Tibial nerve (tissue), 4 donors: ENCODE results near the gene TSG101. TPM values are rescaled to one million over a fixed set of nuclear protein-coding genes. Genes with fewer than 3 reads are reported as not detected.

Source experiments
- DNase-seq, 2 donors: peaks; one replicate each; pipeline ENCODE4 v3.0.0-alpha.2; 2019; ENCODE audit warnings: low spot score in 2 of 2
- H3K27ac ChIP-seq, 4 donors: fragments of 200-600 bp; sonication (generic) in 3 of 4; one replicate each; pipeline ENCODE4 v1.5.1; 2017 to 2019; ENCODE audit warnings: mild to moderate bottlenecking in 1 of 4
- H3K27me3 ChIP-seq, 2 donors: fragments of 200-600 bp; sonication (generic) in 1 of 2; one replicate each; pipeline versions ENCODE4 v1.5.1 to v1.6.0; 2017 to 2019
- H3K36me3 ChIP-seq, 3 donors: fragments of 200-600 bp; sonication (generic); one replicate each; pipeline ENCODE4 v1.5.1; 2018 to 2019
- H3K4me1 ChIP-seq, 4 donors: fragments of 200-600 bp; sonication (generic) in 3 of 4; one replicate each; pipeline ENCODE4 v1.5.1; 2017 to 2019
- H3K4me3 ChIP-seq, 4 donors: fragments of 200-600 bp; sonication (generic) in 3 of 4; one replicate each; pipeline ENCODE4 v1.5.1; 2017 to 2019; ENCODE audit warnings: mild to moderate bottlenecking in 1 of 4, moderate library complexity in 1 of 4
- H3K9me3 ChIP-seq, 4 donors: fragments of 200-600 bp; sonication (generic) in 3 of 4; one replicate each; pipeline ENCODE4 v1.5.1; 2017 to 2019
- EP300 ChIP-seq, 2 donors: sonication (generic); formaldehyde crosslinking; IDR thresholded peaks; one replicate each; pipeline ENCODE4 v1.6.1; 2017; ENCODE audit warnings: antibody characterized with exemption in 2 of 2, mild to moderate bottlenecking in 1 of 2
- POLR2A ChIP-seq, 2 donors: fragments of 450-650 bp; IDR thresholded peaks; one replicate each; pipeline ENCODE4 v1.6.1; 2017; ENCODE audit warnings: antibody characterized with exemption in 2 of 2, mild to moderate bottlenecking in 2 of 2, moderate library complexity in 2 of 2
- WGBS, 2 donors: methylation state at CpG; one replicate each; pipeline ENCODE4 v1.1.5; 2018; 5-methylcytosine and 5-hydroxymethylcytosine counted together
- total RNA-seq, 4 donors: library from RNA; depleted of rRNA; stranded (reverse); fragments of >200 nt; gene quantifications; one replicate each; pipeline ENCODE4 v1.1.0, GENCODE V29; 2016
- TF ChIP-seq, protein P1 (sequence below), 5 experiments: fragments of 200-600 bp in 3 of 5; fragments of 450-650 bp in 2 of 5; sonication (generic) in 3 of 5; IDR thresholded peaks; one replicate each; pipeline ENCODE4 v1.5.1; 2016 to 2019; ENCODE audit warnings: antibody characterized with exemption in 5 of 5, mild to moderate bottlenecking in 3 of 5, moderate library complexity in 2 of 5

The TSG101 gene
- total RNA-seq, 4 donors from 2014 or later: 83.3 to 104 (median 99.1) TPM

- Histone ChIP-seq H3K4me3 (no peak overlapping the region), H3K9me3 (no peaks in the 10 kb centered on the region), H3K27ac (no peak overlapping the region), H3K4me1 (no peaks in the 10 kb centered on the region), H3K36me3 (peaks cover 0 to 74% (median 8%) of the 10 kb centered on the region in 3 donors), H3K27me3 (no peaks in the 10 kb centered on the region)
- WGBS, 2 donors: 83 to 91% methylated on average over 2 of the region's 2 CpGs
- TF ChIP-seq EP300 (IDR thresholded peaks at IDR 0.05) (no peak), POLR2A (IDR thresholded peaks at IDR 0.05) (no peak)
- TF ChIP-seq, protein P1, sequence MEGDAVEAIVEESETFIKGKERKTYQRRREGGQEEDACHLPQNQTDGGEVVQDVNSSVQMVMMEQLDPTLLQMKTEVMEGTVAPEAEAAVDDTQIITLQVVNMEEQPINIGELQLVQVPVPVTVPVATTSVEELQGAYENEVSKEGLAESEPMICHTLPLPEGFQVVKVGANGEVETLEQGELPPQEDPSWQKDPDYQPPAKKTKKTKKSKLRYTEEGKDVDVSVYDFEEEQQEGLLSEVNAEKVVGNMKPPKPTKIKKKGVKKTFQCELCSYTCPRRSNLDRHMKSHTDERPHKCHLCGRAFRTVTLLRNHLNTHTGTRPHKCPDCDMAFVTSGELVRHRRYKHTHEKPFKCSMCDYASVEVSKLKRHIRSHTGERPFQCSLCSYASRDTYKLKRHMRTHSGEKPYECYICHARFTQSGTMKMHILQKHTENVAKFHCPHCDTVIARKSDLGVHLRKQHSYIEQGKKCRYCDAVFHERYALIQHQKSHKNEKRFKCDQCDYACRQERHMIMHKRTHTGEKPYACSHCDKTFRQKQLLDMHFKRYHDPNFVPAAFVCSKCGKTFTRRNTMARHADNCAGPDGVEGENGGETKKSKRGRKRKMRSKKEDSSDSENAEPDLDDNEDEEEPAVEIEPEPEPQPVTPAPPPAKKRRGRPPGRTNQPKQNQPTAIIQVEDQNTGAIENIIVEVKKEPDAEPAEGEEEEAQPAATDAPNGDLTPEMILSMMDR (IDR thresholded peaks at IDR 0.05): no peak
- DNase-seq: no peak
These were observed 36.5 kb upstream of the TSG101 start for GRCh38 chr11:18563090-18563730.

GRCh38 chr11:18548001-18548400 lies 21.3 kb upstream of the TSG101 start:
- peaks cover 0 to 84% (median 0%) of the 10 kb centered on the region in 3 donors for H3K36me3 ChIP-seq
- H3K9me3 ChIP-seq: no peaks in the 10 kb centered on the region
- H3K4me3 ChIP-seq: no peak overlapping the region
- no peak for DNase-seq
- TF ChIP-seq POLR2A (IDR thresholded peaks at IDR 0.05): no peak
- TF ChIP-seq EP300 (IDR thresholded peaks at IDR 0.05): no peak
- TF ChIP-seq, protein P1 (IDR thresholded peaks at IDR 0.05): no peak
- H3K4me1 ChIP-seq: no peaks in the 10 kb centered on the region
- no peaks in the 10 kb centered on the region for H3K27me3 ChIP-seq
- 60 to 66% methylated on average over 2 of the region's 2 CpGs for WGBS, 2 donors
- no peak overlapping the region for H3K27ac ChIP-seq

DNA sequence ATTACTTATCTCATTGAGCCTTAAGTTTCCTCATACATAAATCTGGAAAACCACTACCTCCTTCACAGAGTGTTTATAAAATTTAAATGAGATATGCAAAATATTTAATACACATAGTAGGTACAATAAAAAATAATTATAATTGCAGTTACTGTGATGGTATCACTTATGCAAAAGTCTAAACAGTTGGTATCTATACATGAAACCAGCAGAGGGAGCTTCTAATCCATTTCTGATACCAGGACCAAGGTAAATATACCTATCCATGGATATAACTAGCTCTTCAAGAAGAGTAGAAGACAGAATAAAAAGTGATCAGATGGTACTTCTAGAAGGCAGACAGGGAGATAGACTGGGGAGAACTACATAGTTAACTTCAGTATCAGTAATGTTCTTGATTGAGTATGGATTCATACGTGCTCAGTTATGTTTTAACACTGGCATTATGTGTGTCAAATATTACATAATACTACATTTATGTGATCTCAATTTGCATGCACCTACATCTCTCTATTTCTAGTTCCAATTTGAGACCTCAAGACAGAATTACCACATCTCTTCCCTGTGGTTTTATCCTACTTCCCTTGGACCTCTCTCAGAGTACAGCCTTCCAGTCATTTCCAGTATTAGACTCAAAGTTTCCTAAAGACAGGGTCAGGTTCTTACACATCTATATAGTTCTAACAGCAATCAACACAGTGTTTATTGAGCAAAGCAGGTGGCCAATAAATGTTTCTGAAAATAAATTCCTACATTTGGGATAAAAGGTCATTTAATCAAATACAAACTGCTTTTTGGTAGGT lies 13.7 kb upstream of the TSG101 start:
- 90 to 92% methylated on average over 1 of the region's 1 CpG for WGBS, 2 donors
- H3K9me3 ChIP-seq: no peaks in the 10 kb centered on the region
- H3K36me3 ChIP-seq: peaks cover 0 to 48% (median 0%) of the 10 kb centered on the region in 3 donors

DNA sequence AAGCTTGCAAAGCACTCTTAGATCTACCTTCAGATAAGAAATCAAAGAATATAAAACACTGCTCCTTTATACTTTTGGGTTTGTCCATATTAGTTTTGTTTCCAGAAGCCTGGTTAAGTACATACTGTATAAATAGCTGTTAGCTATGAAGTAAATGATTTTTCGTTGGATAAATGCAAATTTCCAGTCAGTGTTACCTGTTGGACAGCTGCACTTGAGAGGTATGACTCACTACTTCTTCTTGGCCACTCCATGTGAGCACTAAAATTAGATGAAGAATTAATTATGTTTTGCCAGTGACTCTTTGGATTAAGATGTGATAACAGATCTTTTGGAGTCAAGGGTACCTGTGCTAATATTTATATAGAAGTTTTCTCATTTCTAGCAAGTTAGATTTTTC lies 9.5 kb upstream of the TSG101 start:
- no peaks in the 10 kb centered on the region for H3K27me3 ChIP-seq
- no peak overlapping the region for H3K27ac ChIP-seq
- H3K4me3 ChIP-seq: no peak overlapping the region
- no peak for DNase-seq
- H3K9me3 ChIP-seq: no peaks in the 10 kb centered on the region
- peaks cover 0 to 56% (median 0%) of the 10 kb centered on the region in 3 donors for H3K36me3 ChIP-seq
- TF ChIP-seq EP300 (IDR thresholded peaks at IDR 0.05): no peak
- WGBS, 2 donors: 89 to 95% methylated on average over 1 of the region's 1 CpG
- H3K4me1 ChIP-seq: no peaks in the 10 kb centered on the region

More for the DNA sequence above, 13.7 kb upstream of the TSG101 start:
- Histone ChIP-seq H3K4me1 (no peaks in the 10 kb centered on the region), H3K4me3 (no peak overlapping the region), H3K27ac (no peak overlapping the region), H3K27me3 (no peaks in the 10 kb centered on the region)
- no peak for TF ChIP-seq EP300 (IDR thresholded peaks at IDR 0.05)
- no peak for TF ChIP-seq POLR2A (IDR thresholded peaks at IDR 0.05)
- TF ChIP-seq, protein P1 (IDR thresholded peaks at IDR 0.05): peak in 1 of 5 experiments; percentile 17
- DNase-seq: no peak

- Histone ChIP-seq H3K36me3 (peaks cover 0 to 57% (median 0%) of the 10 kb centered on the region in 3 donors), H3K4me3 (no peak overlapping the region), H3K9me3 (no peaks in the 10 kb centered on the region), H3K27ac (no peak overlapping the region), H3K27me3 (no peaks in the 10 kb centered on the region), H3K4me1 (no peaks in the 10 kb centered on the region)
- TF ChIP-seq, protein P1 (IDR thresholded peaks at IDR 0.05): no peak
- TF ChIP-seq POLR2A (IDR thresholded peaks at IDR 0.05) (no peak), EP300 (IDR thresholded peaks at IDR 0.05) (no peak)
- DNase-seq: no peak
- WGBS, 2 donors: 86 to 89% methylated on average over 1 of the region's 1 CpG
These were observed 7.5 kb upstream of the TSG101 start for GRCh38 chr11:18534245-18534644.
